SK-N-SH (cell line): Measurements from ENCODE around the gene MIXL1. TPM values are rescaled to one million over a fixed set of nuclear protein-coding genes. Genes with fewer than 3 reads are reported as not detected.
A peak's percentile ranks its signal among the peaks of the same experiment; 100 is the strongest.

Experiments
- CTCF ChIA-PET: fragments of 300-600, 350-600 bp; formaldehyde crosslinking; extraction: SDS; loops from one replicate; lab custom pipeline; 2021; lab: Yijun Ruan, JAX
- POLR2A ChIA-PET: fragments of 350-600 bp; sonication (Branson Sonifier 250); formaldehyde crosslinking; extraction: SDS; loops from one replicate; lab custom pipeline; 2020; ENCODE audit warnings: antibody characterized with exemption, inconsistent platforms; lab: Yijun Ruan, JAX
- DNase-seq: peaks from one replicate; pipeline ENCODE4 v3.0.0; 2012
- H2AFZ ChIP-seq: fragments of 200-600 bp; sonication (generic); 2 replicates; pipeline ENCODE4 v1.8.1; 2016; ENCODE audit warnings: antibody characterized with exemption, mild to moderate bottlenecking, low read depth
- H3F3A ChIP-seq: fragments of 200-600 bp; sonication (generic); replicated peaks from 2 replicates; pipeline ENCODE3; 2016; ENCODE audit warnings: antibody characterized with exemption, mild to moderate bottlenecking; ENCODE audit not compliant: insufficient read depth
- H3K27ac ChIP-seq, 2 experiments: fragments of 200-500 bp in 1 of 2; fragments of 200-600 bp in 1 of 2; sonication (Bioruptor generic) in 1 of 2; sonication (generic), shearing (Covaris generic) in 1 of 2; 2 replicates each; pipeline versions ENCODE4 v1.5.1 to v1.6.1; 2014 to 2016; ENCODE audit warnings: low read depth in 2 of 2, inconsistent platforms in 1 of 2, low read length in 1 of 2, mild to moderate bottlenecking in 1 of 2, mixed read lengths in 1 of 2
- H3K27me3 ChIP-seq: fragments of 200-600 bp; sonication (generic), shearing (Covaris generic); 2 replicates; pipeline ENCODE4 v1.6.1; 2016; ENCODE audit warnings: mixed run types; ENCODE audit not compliant: insufficient read depth
- H3K36me3 ChIP-seq, 2 experiments: fragments of 200-500 bp in 1 of 2; fragments of 200-600 bp in 1 of 2; sonication (Bioruptor generic) in 1 of 2; sonication (generic) in 1 of 2; replicated peaks in 1 of 2; 2 replicates each; pipeline versions ENCODE3 to v1.5.1; 2014 to 2016; ENCODE audit warnings: low read length in 1 of 2, mild to moderate bottlenecking in 1 of 2; ENCODE audit not compliant: insufficient read depth in 2 of 2, control insufficient read depth in 1 of 2
- H3K4me1 ChIP-seq, 2 experiments: fragments of 200-500 bp in 1 of 2; fragments of 200-600 bp in 1 of 2; sonication (Bioruptor generic) in 1 of 2; sonication (generic), shearing (Covaris generic) in 1 of 2; 2 replicates each; pipeline versions ENCODE4 v1.5.1 to v1.6.1; 2014 to 2016; ENCODE audit warnings: low read depth in 1 of 2, low read length in 1 of 2, mixed run types in 1 of 2; ENCODE audit not compliant: insufficient read depth in 2 of 2, control insufficient read depth in 1 of 2
- H3K4me2 ChIP-seq: fragments of 200-600 bp; sonication (generic), shearing (Covaris generic); 2 replicates; pipeline ENCODE4 v1.6.1; 2017; ENCODE audit warnings: mixed run types
- H3K4me3 ChIP-seq, 2 experiments: fragments of 200-500 bp in 1 of 2; fragments of 200-600 bp in 1 of 2; sonication (Bioruptor generic) in 1 of 2; sonication (generic), shearing (Covaris generic) in 1 of 2; 2 replicates each; pipeline versions ENCODE4 v1.5.1 to v1.8.1; 2014 to 2016; ENCODE audit warnings: low read depth in 2 of 2, inconsistent platforms in 1 of 2, low read length in 1 of 2, mild to moderate bottlenecking in 1 of 2, mixed read lengths in 1 of 2, moderate library complexity in 1 of 2
- H3K79me2 ChIP-seq: fragments of 200-600 bp; sonication (generic); 2 replicates; pipeline ENCODE4 v1.8.1; 2017; ENCODE audit warnings: mild to moderate bottlenecking; ENCODE audit not compliant: insufficient read depth
- H3K9ac ChIP-seq: fragments of 200-600 bp; sonication (generic); 2 replicates; pipeline ENCODE4 v1.6.1; 2017; ENCODE audit warnings: mixed run types
- H3K9me2 ChIP-seq: fragments of 200-600 bp; sonication (generic); 2 replicates; pipeline ENCODE4 v1.6.1; 2017; ENCODE audit warnings: mixed run types
- H3K9me3 ChIP-seq: fragments of 200-600 bp; sonication (generic); 2 replicates; pipeline ENCODE4 v1.6.1; 2017; ENCODE audit warnings: mixed run types, mild to moderate bottlenecking, moderate library complexity
- H4K20me1 ChIP-seq: fragments of 200-600 bp; sonication (generic); 2 replicates; pipeline ENCODE4 v1.6.1; 2017; ENCODE audit warnings: mild to moderate bottlenecking, mixed run types; ENCODE audit not compliant: insufficient read depth
- ELF1 ChIP-seq: IDR thresholded peaks from 2 replicates; pipeline ENCODE4 v1.4.0; 2012
- FOSL2 ChIP-seq: IDR thresholded peaks from 2 replicates; pipeline ENCODE4 v1.4.0; 2012; ENCODE audit warnings: low read depth, mild to moderate bottlenecking, moderate library complexity, borderline replicate concordance
- FOXM1 ChIP-seq: IDR thresholded peaks from 2 replicates; pipeline ENCODE4 v1.4.0; 2012; ENCODE audit warnings: low read depth, mild to moderate bottlenecking
- GABPA ChIP-seq: IDR thresholded peaks from 2 replicates; pipeline ENCODE4 v1.4.0; 2012; ENCODE audit warnings: low read depth, mild to moderate bottlenecking
- GATA2 ChIP-seq: sonication (generic); formaldehyde crosslinking; IDR thresholded peaks from 2 replicates; pipeline ENCODE4 v1.5.0; 2020; ENCODE audit warnings: mild to moderate bottlenecking, missing genetic modification reagents
- RAD21 ChIP-seq: IDR thresholded peaks from 2 replicates; pipeline ENCODE4 v1.6.1; 2012; ENCODE audit warnings: mild to moderate bottlenecking, low read length
- RCOR1 ChIP-seq: fragments of 150-350 bp; IDR thresholded peaks from 2 replicates; pipeline ENCODE4 v1.6.1; 2017; ENCODE audit warnings: antibody characterized with exemption, low read length
- SIN3A ChIP-seq: IDR thresholded peaks from 2 replicates; pipeline ENCODE4 v1.6.1; 2012; ENCODE audit warnings: low read depth, mild to moderate bottlenecking, low read length, moderate library complexity, borderline replicate concordance
- SMC3 ChIP-seq: IDR thresholded peaks from 2 replicates; pipeline ENCODE4 v1.6.1; 2012; ENCODE audit warnings: low read depth, low read length, improper control_type of control experiment
- TAF1 ChIP-seq: IDR thresholded peaks from 2 replicates; pipeline ENCODE4 v1.6.1; 2012; ENCODE audit warnings: low read depth, mild to moderate bottlenecking, low read length, moderate library complexity, borderline replicate concordance
- USF1 ChIP-seq: IDR thresholded peaks from 2 replicates; pipeline ENCODE4 v1.4.0; 2012; ENCODE audit warnings: low read depth, borderline replicate concordance
- YY1 ChIP-seq: IDR thresholded peaks from 2 replicates; pipeline ENCODE4 v1.4.0; 2012; ENCODE audit warnings: low read depth, mild to moderate bottlenecking
- WGBS: methylation state at CpG from one replicate; pipeline ENCODE4 v1.1.6; 2017; ENCODE audit warnings: low lambda C conversion rate; 5-methylcytosine and 5-hydroxymethylcytosine counted together
- polyA plus RNA-seq, 3 experiments: library from polyadenylated mRNA; depleted of rRNA; stranded (reverse); fragments of >200 nt; gene quantifications; 2 replicates each; pipeline ENCODE4 v1.2.3, GENCODE V29; 2012
- TF ChIP-seq, protein P1 (sequence below): fragments of 200-600 bp; sonication (generic); IDR thresholded peaks from 2 replicates; pipeline ENCODE4 v1.6.1; 2017; ENCODE audit warnings: antibody characterized with exemption, mild to moderate bottlenecking, moderate library complexity

The MIXL1 gene
- polyA plus RNA-seq, 1 of the 3 experiments (the other 2 are of a cell fraction): 0.03 TPM

- Histone ChIP-seq H3F3A (no peaks in the 10 kb centered on the region), H3K79me2 (no peaks in the 10 kb centered on the region), H3K9me2 (no peaks in the 10 kb centered on the region), H3K27me3 (no peaks in the 10 kb centered on the region; the same call in 1 of the 2 replicates), H3K36me3 (no peaks in the 10 kb centered on the region), H4K20me1 (no peaks in the 10 kb centered on the region), H3K4me3 (no peak overlapping the region), H3K4me2 (no peak overlapping the region), H3K9ac (no peak overlapping the region), H3K27ac (no peak overlapping the region), H3K4me1 (peaks cover 0 to 4% of the 10 kb centered on the region in 2 experiments; a peak in 1 of 4 replicates), H3K9me3 (no peaks in the 10 kb centered on the region), H2AFZ (no peak overlapping the region)
- peak; percentile 42 for DNase-seq
- ChIA-PET CTCF (interaction anchor here (0.6 to 2.2 kb wide), 4 partner anchors 11 to 535 kb away, joined by 3 to 20 read pairs (median 4); no protein-coding TSS in a partner anchor), POLR2A (interaction anchor here (1.0 kb wide), 1 partner anchor 114 kb away, joined by 3 read pairs; the partner anchor contains the start of gene LIN9)
- TF ChIP-seq TAF1: no peak
- no peak for TF ChIP-seq YY1
- TF ChIP-seq GATA2 (CRISPR knock-in tag): peak; percentile 46; the same call in 1 of the 2 replicates
- no peak; the same call in 1 of the 2 replicates for TF ChIP-seq RCOR1
- TF ChIP-seq FOXM1: no peak
- TF ChIP-seq GABPA: no peak
- TF ChIP-seq ELF1: no peak
- TF ChIP-seq SIN3A: no peak
- 71% methylated on average over 1 of the region's 1 CpG for WGBS
These were observed 28.3 kb upstream of the MIXL1 start for GRCh38 chr1:226195144-226195543.

DNA sequence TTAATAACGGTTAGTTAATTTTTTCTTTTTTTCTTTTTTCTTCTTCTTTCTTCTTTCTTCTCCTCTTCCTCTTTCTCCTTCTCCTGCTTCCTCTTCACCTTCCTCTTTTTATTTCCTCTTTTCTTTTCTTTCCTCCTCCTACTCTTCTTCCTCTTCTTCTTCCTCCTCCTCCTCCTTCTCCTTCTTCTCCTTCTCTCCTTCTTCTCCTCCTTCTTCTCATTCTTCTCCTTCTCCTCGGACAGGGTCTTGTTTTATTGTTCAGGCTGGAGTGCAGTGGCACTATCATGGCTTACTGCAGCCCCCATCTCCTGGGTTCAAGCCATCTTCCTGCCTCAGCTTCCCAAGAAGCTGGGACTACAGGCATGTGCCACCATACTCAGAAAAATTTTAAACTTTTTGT is 23.5 kb upstream of the MIXL1 start:
- no peak overlapping the region for H3K9ac ChIP-seq
- whole genome bisulfite sequencing: 59% methylated on average over 2 of the region's 2 CpGs
- no peak for TF ChIP-seq FOSL2

GRCh38 chr1:226201029-226201593 is 22.4 kb upstream of the MIXL1 start:
- ChIA-PET POLR2A (no interaction called here), CTCF (interaction anchor here (1.0 to 7.7 kb wide), 5 partner anchors 15 to 133 kb away, joined by 3 to 126 read pairs (median 4); no protein-coding TSS in a partner anchor)
- 35% methylated on average over 5 of the region's 5 CpGs for WGBS
- Histone ChIP-seq H3K4me1 (no peaks in the 10 kb centered on the region), H3K79me2 (no peaks in the 10 kb centered on the region), H2AFZ (no peak overlapping the region), H3K9me3 (no peaks in the 10 kb centered on the region), H4K20me1 (no peaks in the 10 kb centered on the region), H3K4me2 (no peak overlapping the region), H3K36me3 (no peaks in the 10 kb centered on the region), H3F3A (peaks cover 2% of the 10 kb centered on the region), H3K27ac (no peak overlapping the region), H3K27me3 (no peaks in the 10 kb centered on the region; the same call in 1 of the 2 replicates), H3K4me3 (no peak overlapping the region), H3K9me2 (no peaks in the 10 kb centered on the region), H3K9ac (no peak overlapping the region)
- TF ChIP-seq RAD21: peak; percentile 43
- TF ChIP-seq, protein P1, sequence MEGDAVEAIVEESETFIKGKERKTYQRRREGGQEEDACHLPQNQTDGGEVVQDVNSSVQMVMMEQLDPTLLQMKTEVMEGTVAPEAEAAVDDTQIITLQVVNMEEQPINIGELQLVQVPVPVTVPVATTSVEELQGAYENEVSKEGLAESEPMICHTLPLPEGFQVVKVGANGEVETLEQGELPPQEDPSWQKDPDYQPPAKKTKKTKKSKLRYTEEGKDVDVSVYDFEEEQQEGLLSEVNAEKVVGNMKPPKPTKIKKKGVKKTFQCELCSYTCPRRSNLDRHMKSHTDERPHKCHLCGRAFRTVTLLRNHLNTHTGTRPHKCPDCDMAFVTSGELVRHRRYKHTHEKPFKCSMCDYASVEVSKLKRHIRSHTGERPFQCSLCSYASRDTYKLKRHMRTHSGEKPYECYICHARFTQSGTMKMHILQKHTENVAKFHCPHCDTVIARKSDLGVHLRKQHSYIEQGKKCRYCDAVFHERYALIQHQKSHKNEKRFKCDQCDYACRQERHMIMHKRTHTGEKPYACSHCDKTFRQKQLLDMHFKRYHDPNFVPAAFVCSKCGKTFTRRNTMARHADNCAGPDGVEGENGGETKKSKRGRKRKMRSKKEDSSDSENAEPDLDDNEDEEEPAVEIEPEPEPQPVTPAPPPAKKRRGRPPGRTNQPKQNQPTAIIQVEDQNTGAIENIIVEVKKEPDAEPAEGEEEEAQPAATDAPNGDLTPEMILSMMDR: peak; percentile 49
- TF ChIP-seq SMC3: 0 out of 2 replicates have a peak, but pooled peaks have one; percentile 20
- no peak for TF ChIP-seq USF1
- DNase-seq: no peak

More for the DNA sequence above, 23.5 kb upstream of the MIXL1 start:
- Histone ChIP-seq H3K4me3 (no peak overlapping the region), H3K4me1 (peaks cover 0 to 4% of the 10 kb centered on the region in 2 experiments; a peak in 1 of 4 replicates), H3K79me2 (no peaks in the 10 kb centered on the region), H3K4me2 (no peak overlapping the region), H3K9me2 (no peaks in the 10 kb centered on the region), H3K27ac (no peak overlapping the region), H2AFZ (no peak overlapping the region), H3K27me3 (no peaks in the 10 kb centered on the region; the same call in 1 of the 2 replicates), H3K9me3 (no peaks in the 10 kb centered on the region), H3K36me3 (no peaks in the 10 kb centered on the region), H3F3A (peaks cover 2% of the 10 kb centered on the region), H4K20me1 (no peaks in the 10 kb centered on the region)
- no peak for DNase-seq
- ChIA-PET CTCF (interaction anchor here (1.0 to 7.7 kb wide), 2 partner anchors 14 to 76 kb away, joined by 3 to 126 read pairs; no protein-coding TSS in a partner anchor), POLR2A (no interaction called here)
